Uterus (tissue), 4 donors: ENCODE results near the gene MMADHC. TPM values are rescaled to one million over a fixed set of nuclear protein-coding genes. Genes with fewer than 3 reads are reported as not detected.

ENCODE experiments used
- DNase-seq, 2 donors: peaks; one replicate each; pipeline ENCODE4 v3.0.0-alpha.2; 2019 to 2020
- H3K27ac ChIP-seq, 2 donors: fragments of 200-600 bp; sonication (generic); 1 replicate in 1 of 2; 2 replicates in 1 of 2; pipeline ENCODE4 v1.5.1; 2016 to 2018
- H3K27me3 ChIP-seq, 2 donors: fragments of 200-600 bp; sonication (generic); one replicate each; pipeline ENCODE4 v1.5.1; 2018 to 2019; ENCODE audit warnings: control low read depth in 1 of 2
- H3K36me3 ChIP-seq, 2 donors: fragments of 200-600 bp; sonication (generic); one replicate each; pipeline ENCODE4 v1.5.1; 2019; ENCODE audit warnings: control low read depth in 1 of 2
- H3K4me1 ChIP-seq, 2 donors: fragments of 200-600 bp; sonication (generic); one replicate each; pipeline ENCODE4 v1.5.1; 2018 to 2019; ENCODE audit warnings: control low read depth in 1 of 2
- H3K4me3 ChIP-seq, 2 donors: fragments of 200-600 bp; sonication (generic); 1 replicate in 1 of 2; 2 replicates in 1 of 2; pipeline ENCODE4 v1.5.1; 2018 to 2019; ENCODE audit warnings: mild to moderate bottlenecking in 1 of 2
- H3K9me3 ChIP-seq, 2 donors: fragments of 200-600 bp; sonication (generic); one replicate each; pipeline ENCODE4 v1.5.1; 2019; ENCODE audit warnings: control low read depth in 1 of 2
- CTCF ChIP-seq, 4 experiments: fragments of 200-600 bp in 2 of 4; fragments of 450-650 bp in 2 of 4; sonication (generic) in 2 of 4; IDR thresholded peaks; one replicate each; pipeline ENCODE4 v1.5.1; 2016 to 2019; ENCODE audit warnings: antibody characterized with exemption in 4 of 4, mild to moderate bottlenecking in 2 of 4, moderate library complexity in 1 of 4
- POLR2A ChIP-seq, 2 donors: fragments of 450-650 bp; IDR thresholded peaks; one replicate each; pipeline ENCODE4 v1.6.1; 2016; ENCODE audit warnings: antibody characterized with exemption in 2 of 2, mild to moderate bottlenecking in 1 of 2, moderate library complexity in 1 of 2
- intact Hi-C: fragments of 100-400 bp; cut with DNase I; formaldehyde crosslinking; loops from one replicate; pipeline ENCODE4 v1.15.1; 2023; ENCODE audit warnings: low total_unique reads
- total RNA-seq, 4 donors: library from RNA; depleted of rRNA in 3 of 4; stranded (reverse); fragments of >200 nt in 3 of 4; gene quantifications; one replicate each; pipeline versions ENCODE4 v1.1.0 to v1.2.4, GENCODE V29; 2014 to 2023
- donor health status: DM: yes; HTN: yes; CAD: no.

The MMADHC gene
- total RNA-seq, 4 donors from 2014 or later = 72.9 to 128 (median 106) TPM

- no peaks in the 10 kb centered on the region for H3K9me3 ChIP-seq
- H3K4me3 ChIP-seq = no peak overlapping the region
- intact Hi-C loops = no loop called here
- no peak overlapping the region for H3K27ac ChIP-seq
- TF ChIP-seq POLR2A (IDR thresholded peaks at IDR 0.05) = no peak
- TF ChIP-seq CTCF (IDR thresholded peaks at IDR 0.05) = no peak
- no peaks in the 10 kb centered on the region for H3K36me3 ChIP-seq
- DNase-seq = no peak
- no peaks in the 10 kb centered on the region for H3K4me1 ChIP-seq
- no peaks in the 10 kb centered on the region for H3K27me3 ChIP-seq
These were observed 28.1 kb downstream of the MMADHC start for GRCh38 chr2:149559341-149560068.

GRCh38 chr2:149556452-149556851, 31.1 kb downstream of the MMADHC start:
- H3K36me3 ChIP-seq = no peaks in the 10 kb centered on the region
- TF ChIP-seq CTCF (IDR thresholded peaks at IDR 0.05) (no peak), POLR2A (IDR thresholded peaks at IDR 0.05) (no peak)
- DNase-seq = no peak
- no peak overlapping the region for H3K4me3 ChIP-seq
- no peak overlapping the region for H3K27ac ChIP-seq
- H3K27me3 ChIP-seq = no peaks in the 10 kb centered on the region
- no peaks in the 10 kb centered on the region for H3K9me3 ChIP-seq
- no peaks in the 10 kb centered on the region for H3K4me1 ChIP-seq
- intact Hi-C loops = no loop called here

GRCh38 chr2:149552830-149553229, 34.7 kb downstream of the MMADHC start:
- Histone ChIP-seq H3K9me3 (no peaks in the 10 kb centered on the region), H3K27ac (no peak overlapping the region), H3K27me3 (no peaks in the 10 kb centered on the region), H3K4me3 (no peak overlapping the region), H3K4me1 (no peaks in the 10 kb centered on the region), H3K36me3 (no peaks in the 10 kb centered on the region)
- intact Hi-C loops = no loop called here
- no peak for TF ChIP-seq POLR2A (IDR thresholded peaks at IDR 0.05)
- TF ChIP-seq CTCF (IDR thresholded peaks at IDR 0.05) = no peak
- DNase-seq = no peak

GRCh38 chr2:149552226-149552625, 35.3 kb downstream of the MMADHC start:
- Histone ChIP-seq H3K27me3 (no peaks in the 10 kb centered on the region), H3K4me1 (no peaks in the 10 kb centered on the region), H3K27ac (no peak overlapping the region), H3K36me3 (no peaks in the 10 kb centered on the region), H3K9me3 (no peaks in the 10 kb centered on the region), H3K4me3 (no peak overlapping the region)
- intact Hi-C loops = no loop called here
- TF ChIP-seq POLR2A (IDR thresholded peaks at IDR 0.05) (no peak), CTCF (IDR thresholded peaks at IDR 0.05) (no peak)
- DNase-seq = no peak

- Histone ChIP-seq H3K27ac (no peak overlapping the region), H3K36me3 (no peaks in the 10 kb centered on the region), H3K9me3 (no peaks in the 10 kb centered on the region), H3K4me1 (no peaks in the 10 kb centered on the region), H3K4me3 (no peak overlapping the region), H3K27me3 (no peaks in the 10 kb centered on the region)
- DNase-seq = no peak
- TF ChIP-seq POLR2A (IDR thresholded peaks at IDR 0.05) = no peak
- no peak for TF ChIP-seq CTCF (IDR thresholded peaks at IDR 0.05)
- intact Hi-C loops = no loop called here
These were observed 42.9 kb downstream of the MMADHC start for GRCh38 chr2:149544692-149545091.
